Endothelial cell of umbilical vein (primary cell): ENCODE measurements around the gene ABR. TPM values are rescaled to one million over a fixed set of nuclear protein-coding genes. Genes with fewer than 3 reads are reported as not detected.

Experiments used
- BruUV-seq: library from RNA; stranded (reverse); fragments of 400-500 nt; replicated peaks from 2 replicates; lab custom pipeline; 2021; lab: Mats Ljungman, UMichigan
- CTCF ChIA-PET: fragments of 300-600, 350-600 bp; sonication (Branson Sonifier 250); formaldehyde crosslinking; loops from one replicate; lab custom pipeline; 2021; ENCODE audit warnings: antibody characterized with exemption, inconsistent platforms; lab: Charles Lee
- POLR2A ChIA-PET: fragments of 300-600, 350-600 bp; sonication (Branson Sonifier 250); formaldehyde crosslinking; loops from one replicate; lab custom pipeline; 2021; ENCODE audit warnings: antibody characterized with exemption, inconsistent platforms; lab: Charles Lee
- DNase-seq: peaks from one replicate; pipeline ENCODE4 v3.0.0-alpha.2; 2011; ENCODE audit warnings: low read depth, low spot score
- FAIRE-seq: peaks from 2 replicates; lab custom pipeline; 2011; peaks lifted over from hg19 to GRCh38; lab: Jason Lieb, UNC
- H2AFZ ChIP-seq: 2 replicates; pipeline ENCODE4 v1.6.0; 2012; ENCODE audit warnings: low read depth, low read length, control low read depth, inconsistent platforms
- H3K27ac ChIP-seq: 2 replicates; pipeline ENCODE4 v1.5.1; 2011; ENCODE audit warnings: low read depth, mild to moderate bottlenecking, control low read depth, low read length, moderate library complexity; ENCODE audit not compliant: insufficient read depth
- H3K27me3 ChIP-seq, 2 experiments: 2 replicates each; pipeline versions ENCODE4 v1.6.0 to v1.6.1; 2011; ENCODE audit warnings: low read length in 2 of 2, mixed read lengths in 1 of 2; ENCODE audit not compliant: control insufficient read depth in 2 of 2, insufficient read depth in 2 of 2
- H3K36me3 ChIP-seq, 2 experiments: 2 replicates in 1 of 2; 3 replicates in 1 of 2; pipeline ENCODE4 v1.5.1; 2011; ENCODE audit warnings: low read length in 2 of 2, mild to moderate bottlenecking in 1 of 2, moderate library complexity in 1 of 2; ENCODE audit not compliant: control insufficient read depth in 2 of 2, insufficient read depth in 2 of 2; ENCODE audit errors: extremely low read depth in 1 of 2
- H3K4me1 ChIP-seq: 3 replicates; pipeline ENCODE4 v1.5.1; 2011; ENCODE audit warnings: mild to moderate bottlenecking, low read length; ENCODE audit not compliant: control insufficient read depth, insufficient read depth; ENCODE audit errors: extremely low read depth
- H3K4me2 ChIP-seq: 2 replicates; pipeline ENCODE4 v1.6.1; 2011; ENCODE audit warnings: low read length, control low read depth, mixed read lengths; ENCODE audit not compliant: insufficient read depth
- H3K4me3 ChIP-seq, 3 experiments: fragments of 200-600 bp in 1 of 3; sonication (generic), shearing (Covaris generic) in 1 of 3; replicated peaks in 1 of 3; 2 replicates each; pipeline ENCODE4 v1.5.1; 2011 to 2016; ENCODE audit warnings: control low read depth in 3 of 3, low read length in 3 of 3, mild to moderate bottlenecking in 2 of 3, inconsistent platforms in 1 of 3, low read depth in 1 of 3, moderate library complexity in 1 of 3; ENCODE audit not compliant: insufficient read depth in 1 of 3
- H3K79me2 ChIP-seq: 2 replicates; pipeline ENCODE4 v1.6.0; 2012; ENCODE audit warnings: low read length, inconsistent platforms; ENCODE audit not compliant: control insufficient read depth, insufficient read depth
- H3K9ac ChIP-seq: replicated peaks from 2 replicates; pipeline ENCODE3; 2011; ENCODE audit warnings: low read length, control low read depth; ENCODE audit not compliant: insufficient read depth; ENCODE audit errors: extremely low read depth
- H3K9me1 ChIP-seq: replicated peaks from 3 replicates; pipeline ENCODE4 v1.6.0; 2011; ENCODE audit warnings: mild to moderate bottlenecking, low read length; ENCODE audit not compliant: control insufficient read depth, insufficient read depth; ENCODE audit errors: extremely low read depth
- H3K9me3 ChIP-seq: replicated peaks from 2 replicates; pipeline ENCODE4 v1.5.1; 2012; ENCODE audit warnings: low read length, inconsistent platforms; ENCODE audit not compliant: control insufficient read depth, insufficient read depth
- H4K20me1 ChIP-seq: replicated peaks from 2 replicates; pipeline ENCODE3; 2011; ENCODE audit warnings: mild to moderate bottlenecking, low read length; ENCODE audit not compliant: control insufficient read depth, insufficient read depth; ENCODE audit errors: extremely low read depth
- EZH2 ChIP-seq: IDR thresholded peaks from 2 replicates; pipeline ENCODE4 v1.6.1; 2012; ENCODE audit warnings: borderline replicate concordance, low read depth, mild to moderate bottlenecking, moderate library complexity, low read length, inconsistent platforms; ENCODE audit not compliant: severe bottlenecking
- FOS ChIP-seq: IDR thresholded peaks from 2 replicates; pipeline ENCODE4 v1.6.1; 2011; ENCODE audit warnings: mild to moderate bottlenecking, low read length, moderate library complexity, borderline replicate concordance; ENCODE audit not compliant: insufficient read depth
- GATA2 ChIP-seq: IDR thresholded peaks from 2 replicates; pipeline ENCODE4 v1.7.0; 2011; ENCODE audit warnings: low read depth, mild to moderate bottlenecking, moderate library complexity, mixed read lengths, low read length; ENCODE audit not compliant: insufficient read length, insufficient read depth
- JUN ChIP-seq: IDR thresholded peaks from 2 replicates; pipeline ENCODE4 v1.6.1; 2011; ENCODE audit warnings: borderline replicate concordance, low read depth; ENCODE audit not compliant: insufficient read length, insufficient read depth
- MYC ChIP-seq: IDR thresholded peaks from one replicate; pipeline ENCODE4 v1.6.1; 2011; ENCODE audit warnings: mild to moderate bottlenecking, low read depth, low read length
- POLR2A ChIP-seq: IDR thresholded peaks from 2 replicates; pipeline ENCODE4 v1.6.1; 2012; ENCODE audit warnings: low read depth, mild to moderate bottlenecking, control low read depth, low read length
- POLR2AphosphoS5 ChIP-seq: IDR thresholded peaks from 2 replicates; pipeline ENCODE4 v1.6.1; 2012; ENCODE audit warnings: low read depth, mild to moderate bottlenecking, control low read depth, low read length, moderate library complexity; ENCODE audit not compliant: insufficient read depth
- dilution Hi-C: fragments of 300-500 bp; cut with MboI; formaldehyde crosslinking; loops from one replicate; pipeline ENCODE4 v1.15.0; 2019; ENCODE audit warnings: low sequenced_read_pairs; ENCODE audit not compliant: extremely low pct_ligation_motif_present
- intact Hi-C: fragments of 100-400 bp; cut with micrococcal nuclease; formaldehyde crosslinking; loops from one replicate; pipeline ENCODE4 v1.10.0; 2022
- polyA plus RNA-seq, 4 experiments: library from polyadenylated mRNA; depleted of rRNA in 3 of 4; stranded (reverse) in 3 of 4; unstranded in 1 of 4; fragments of >200 nt; gene quantifications; 2 replicates each; pipeline versions ENCODE4 v1.2.1 to v1.2.3, GENCODE V29; 2011 to 2012; ENCODE audit warnings: missing spikeins in 1 of 4
- total RNA-seq: library from RNA; stranded (reverse); gene quantifications from 2 replicates; pipeline ENCODE4 v1.2.3, GENCODE V29; 2021
- TF ChIP-seq, protein P1 (sequence below): IDR thresholded peaks from 2 replicates; pipeline ENCODE4 v1.6.1; 2011; ENCODE audit not compliant: insufficient read depth, insufficient read length
- TF ChIP-seq, protein P2 (sequence below), 2 donors: IDR thresholded peaks; 1 replicate in 1 of 2; 2 replicates in 1 of 2; pipeline ENCODE4 v1.5.1; 2011; ENCODE audit warnings: low read length in 2 of 2, mild to moderate bottlenecking in 2 of 2, moderate library complexity in 2 of 2, control low read depth in 1 of 2, inconsistent platforms in 1 of 2, low read depth in 1 of 2; ENCODE audit not compliant: insufficient read depth in 1 of 2; ENCODE audit errors: extremely low read depth in 1 of 2

Gene ABR
- total and polyA plus RNA-seq, 2 donors (not counting 3 experiments of a cell fraction or from before 2014, with no cell fraction given), result 83.5 to 96.8 TPM

GRCh38 chr17:1223662-1224061, 43.9 kb upstream of the ABR start:
- H4K20me1 ChIP-seq, result no peaks in the 10 kb centered on the region
- BruUV-seq, result no TSS peak
- no peaks in the 10 kb centered on the region for H3K36me3 ChIP-seq
- FAIRE-seq (no peak), DNase-seq (no peak)
- H3K9ac ChIP-seq, result no peak overlapping the region
- H3K4me2 ChIP-seq, result no peak overlapping the region
- dilution Hi-C loops, result no loop called here
- H3K27ac ChIP-seq, result no peak overlapping the region
- H2AFZ ChIP-seq, result no peak overlapping the region
- no peaks in the 10 kb centered on the region for H3K79me2 ChIP-seq
- no peaks in the 10 kb centered on the region for H3K4me1 ChIP-seq
- intact Hi-C loops, result no loop called here
- H3K27me3 ChIP-seq, result peaks cover 17 to 21% of the 10 kb centered on the region in 2 experiments
- H3K4me3 ChIP-seq, result no peak overlapping the region
- POLR2A ChIA-PET, result no interaction called here
- CTCF ChIA-PET, result no interaction called here
- H3K9me3 ChIP-seq, result no peaks in the 10 kb centered on the region
- H3K9me1 ChIP-seq, result no peaks in the 10 kb centered on the region
- TF ChIP-seq POLR2AphosphoS5, result no peak
- no peak for TF ChIP-seq JUN
- TF ChIP-seq MYC, result no peak
- TF ChIP-seq, protein P1, sequence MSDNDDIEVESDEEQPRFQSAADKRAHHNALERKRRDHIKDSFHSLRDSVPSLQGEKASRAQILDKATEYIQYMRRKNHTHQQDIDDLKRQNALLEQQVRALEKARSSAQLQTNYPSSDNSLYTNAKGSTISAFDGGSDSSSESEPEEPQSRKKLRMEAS, result no peak
- no peak for TF ChIP-seq FOS
- TF ChIP-seq GATA2, result no peak
- TF ChIP-seq, protein P2, sequence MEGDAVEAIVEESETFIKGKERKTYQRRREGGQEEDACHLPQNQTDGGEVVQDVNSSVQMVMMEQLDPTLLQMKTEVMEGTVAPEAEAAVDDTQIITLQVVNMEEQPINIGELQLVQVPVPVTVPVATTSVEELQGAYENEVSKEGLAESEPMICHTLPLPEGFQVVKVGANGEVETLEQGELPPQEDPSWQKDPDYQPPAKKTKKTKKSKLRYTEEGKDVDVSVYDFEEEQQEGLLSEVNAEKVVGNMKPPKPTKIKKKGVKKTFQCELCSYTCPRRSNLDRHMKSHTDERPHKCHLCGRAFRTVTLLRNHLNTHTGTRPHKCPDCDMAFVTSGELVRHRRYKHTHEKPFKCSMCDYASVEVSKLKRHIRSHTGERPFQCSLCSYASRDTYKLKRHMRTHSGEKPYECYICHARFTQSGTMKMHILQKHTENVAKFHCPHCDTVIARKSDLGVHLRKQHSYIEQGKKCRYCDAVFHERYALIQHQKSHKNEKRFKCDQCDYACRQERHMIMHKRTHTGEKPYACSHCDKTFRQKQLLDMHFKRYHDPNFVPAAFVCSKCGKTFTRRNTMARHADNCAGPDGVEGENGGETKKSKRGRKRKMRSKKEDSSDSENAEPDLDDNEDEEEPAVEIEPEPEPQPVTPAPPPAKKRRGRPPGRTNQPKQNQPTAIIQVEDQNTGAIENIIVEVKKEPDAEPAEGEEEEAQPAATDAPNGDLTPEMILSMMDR (IDR thresholded peaks at IDR 0.05; ENCODE audit: extremely low read depth in 1 of 2, insufficient read depth in 1 of 2, low read depth in 1 of 2, low read length in 2 of 2), result no peak
- TF ChIP-seq POLR2A, result no peak
- no peak for TF ChIP-seq EZH2
